ENCODE data around the gene SECISBP2. TPM values are rescaled to one million over a fixed set of nuclear protein-coding genes. Genes with fewer than 3 reads are reported as not detected.
"Not testable (repeated sequence)": the region's sequence is repeated elsewhere in the genome, so short reads cannot be mapped to it uniquely, and the experiment has no call there.

Gene SECISBP2
- polyA plus RNA-seq, 2 of the 4 experiments (the other 2 are of a cell fraction), result 16.3 to 43.4 TPM

GRCh38 chr9:89342213-89342612, 23.9 kb downstream of the SECISBP2 start:
- H3K9me3 ChIP-seq, result no peaks in the 10 kb centered on the region
- ATAC-seq, result no peak
- H3K4me2 ChIP-seq, result no peak overlapping the region
- peak overlapping the region in 1 of 2 experiments; percentile 57; a peak in 2 of 6 replicates for H3K27ac ChIP-seq
- FAIRE-seq, result no peak
- ChIA-PET CTCF (interaction anchor here (0.6 to 1.1 kb wide), 2 partner anchors 16 to 24 kb away, joined by 3 read pairs; partner anchors contain the start of gene SECISBP2), POLR2A (no interaction called here)
- no peak overlapping the region for H3K4me3 ChIP-seq
- peaks cover 5% of the 10 kb centered on the region; the same call in 1 of the 3 replicates for H3K4me1 ChIP-seq
- no peak for TF ChIP-seq CBX8 (IDR thresholded peaks at IDR 0.05)
- TF ChIP-seq, protein P1, sequence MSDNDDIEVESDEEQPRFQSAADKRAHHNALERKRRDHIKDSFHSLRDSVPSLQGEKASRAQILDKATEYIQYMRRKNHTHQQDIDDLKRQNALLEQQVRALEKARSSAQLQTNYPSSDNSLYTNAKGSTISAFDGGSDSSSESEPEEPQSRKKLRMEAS (IDR thresholded peaks at IDR 0.05), result no peak
- no peak for TF ChIP-seq CBX2 (IDR thresholded peaks at IDR 0.05; ENCODE audit: borderline replicate concordance, low read depth)
- no peak for TF ChIP-seq RCOR1 (IDR thresholded peaks at IDR 0.05; ENCODE audit: low read depth, low read length)
- TF ChIP-seq REST (IDR thresholded peaks at IDR 0.05), result no peak
- no peak for TF ChIP-seq SMC3 (IDR thresholded peaks at IDR 0.05)
- peak; percentile 96 for TF ChIP-seq MAFK (IDR thresholded peaks at IDR 0.05; ENCODE audit: partially characterized antibody)
- no peak for TF ChIP-seq TP53 (CRISPR knock-in tag; IDR thresholded peaks at IDR 0.05)
- no peak for TF ChIP-seq RNF2 (IDR thresholded peaks at IDR 0.05; ENCODE audit: borderline replicate concordance, low read depth)
- peak; percentile 96 for TF ChIP-seq NFE2L2 (conservative IDR thresholded peaks at IDR 0.05; ENCODE audit: low read length)
- no peak for DNase-seq (ENCODE audit: low read depth in 1 of 2, low spot score in 1 of 2)
- WGBS (ENCODE audit: missing lambda C conversion rate), result 94% methylated on average over 6 of the region's 6 CpGs

DNA sequence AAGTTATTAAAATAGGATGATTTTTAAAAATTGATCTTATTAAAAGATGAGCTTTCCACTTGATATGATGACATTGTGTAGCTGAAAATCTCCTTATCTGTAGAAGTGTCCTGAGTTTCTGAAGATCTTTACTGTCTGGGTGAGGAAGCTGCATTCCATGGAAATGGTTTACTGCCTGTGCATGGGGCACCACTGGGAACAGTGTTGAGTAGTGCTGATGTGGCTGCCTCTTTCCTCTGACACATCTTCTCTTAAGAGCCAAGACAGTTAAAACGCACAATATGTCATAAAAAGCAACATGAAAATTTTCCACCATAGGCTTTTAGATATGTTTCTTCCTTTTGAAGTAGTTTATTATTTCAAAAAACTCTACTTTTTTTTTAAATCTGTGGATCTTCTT, 24.6 kb downstream of the SECISBP2 start:
- CTCF ChIA-PET, result interaction anchor here (0.6 kb wide), 1 partner anchor 24 kb away, joined by 3 read pairs; the partner anchor contains the start of gene SECISBP2
- FAIRE-seq (no peak), ATAC-seq (peak in 1 of 2 experiments; percentile 30; a peak in 1 of 6 replicates)

DNA sequence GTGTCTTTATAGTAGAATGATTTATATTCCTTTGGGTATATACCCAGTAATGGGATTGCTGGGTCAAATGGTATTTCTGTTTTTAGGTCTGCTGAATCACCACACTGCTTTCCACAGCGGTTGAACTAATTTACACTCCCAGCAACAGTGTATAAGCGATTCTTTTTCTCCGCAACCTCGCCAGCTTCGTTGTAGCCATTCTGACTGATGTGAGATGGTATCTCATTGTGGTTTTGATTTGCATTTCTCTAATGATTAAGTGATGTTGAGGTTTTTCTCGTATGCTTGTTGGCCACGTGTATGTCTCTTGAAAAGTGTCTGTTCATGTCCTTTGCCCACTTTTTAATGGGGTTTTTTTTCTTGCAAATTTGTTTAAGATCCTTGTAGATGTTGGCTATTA, 25.5 kb downstream of the SECISBP2 start:
- H3K27ac ChIP-seq; DNase-seq (ENCODE audit: low read depth in 1 of 2, low spot score in 1 of 2); ATAC-seq; CTCF ChIA-PET; H3K4me2 ChIP-seq; H3K4me1 ChIP-seq; H3K4me3 ChIP-seq; POLR2A ChIA-PET; FAIRE-seq; H3K9me3 ChIP-seq: not testable (repeated sequence)
- WGBS (ENCODE audit: missing lambda C conversion rate), result 96% methylated on average over 7 of the region's 7 CpGs

More for the DNA sequence above, 24.6 kb downstream of the SECISBP2 start:
- no peak for TF ChIP-seq GATA3 (IDR thresholded peaks at IDR 0.05; ENCODE audit: borderline replicate concordance)
- TF ChIP-seq FOSB (CRISPR knock-in tag; IDR thresholded peaks at IDR 0.05), result no peak
- TF ChIP-seq SREBF2 (IDR thresholded peaks at IDR 0.05), result no peak
- TF ChIP-seq RAD21 (conservative IDR thresholded peaks at IDR 0.05 in 1 of 2, IDR thresholded peaks at IDR 0.05 in 1 of 2), result no peak
- TF ChIP-seq PBX3 (IDR thresholded peaks at IDR 0.05), result no peak
- TF ChIP-seq EHMT2 (IDR thresholded peaks at IDR 0.05; ENCODE audit: low read depth), result no peak
- no peak for TF ChIP-seq CHD2 (IDR thresholded peaks at IDR 0.05; ENCODE audit: low read length, partially characterized antibody)
- no peak for TF ChIP-seq E2F6 (IDR thresholded peaks at IDR 0.05; ENCODE audit: borderline replicate concordance, low read depth)
- no peak for TF ChIP-seq KDM5A (IDR thresholded peaks at IDR 0.05)
- no peak for TF ChIP-seq HDAC2 (IDR thresholded peaks at IDR 0.05)
- no peak for TF ChIP-seq MAZ (IDR thresholded peaks at IDR 0.05; ENCODE audit: borderline replicate concordance, low read depth, low read length)
- DNase-seq (ENCODE audit: low read depth in 1 of 2, low spot score in 1 of 2), result no peak
- Histone ChIP-seq H3K27ac (no peak overlapping the region), H3K4me2 (no peak overlapping the region), H3K4me3 (no peak overlapping the region), H3K9me3 (no peaks in the 10 kb centered on the region), H3K4me1 (peaks cover 5% of the 10 kb centered on the region; the same call in 1 of the 3 replicates)
- WGBS (ENCODE audit: missing lambda C conversion rate), result 97% methylated on average over 1 of the region's 1 CpG
- POLR2A ChIA-PET, result no interaction called here
